Ramos (cell line): ENCODE results near the gene PHGDH.

ENCODE experiments used
- in situ Hi-C: fragments of 300-500 bp; cut with MboI; formaldehyde crosslinking; loops from one replicate; pipeline ENCODE4 v1.14.3; 2022; ENCODE audit warnings: low sequenced_read_pairs; ENCODE audit not compliant: unreplicated experiment

PHGDH gene

DNA sequence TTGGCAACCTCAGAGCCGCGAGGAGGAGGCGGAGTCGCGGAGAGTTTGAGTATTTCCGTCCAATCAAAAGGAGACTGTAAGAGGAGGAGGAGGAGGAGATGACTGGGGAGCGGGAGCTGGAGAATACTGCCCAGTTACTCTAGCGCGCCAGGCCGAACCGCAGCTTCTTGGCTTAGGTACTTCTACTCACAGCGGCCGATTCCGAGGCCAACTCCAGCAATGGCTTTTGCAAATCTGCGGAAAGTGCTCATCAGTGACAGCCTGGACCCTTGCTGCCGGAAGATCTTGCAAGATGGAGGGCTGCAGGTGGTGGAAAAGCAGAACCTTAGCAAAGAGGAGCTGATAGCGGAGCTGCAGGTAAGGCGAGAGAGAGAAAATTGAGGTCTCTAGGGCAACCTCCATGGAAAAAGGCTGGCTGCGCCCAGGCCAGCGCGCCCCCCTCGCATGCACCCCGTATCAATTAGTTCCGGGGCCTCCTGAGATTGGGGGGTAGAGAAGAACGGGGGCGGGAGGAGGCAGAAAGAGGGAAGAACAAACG, at the start of gene PHGDH:
Gene PHGDH, plus strand, starts transcription at position 131 of the 538 bp plus-strand sequence. Its CDS starts 89 bp downstream, at position 220.
- in situ Hi-C loops: no loop called here

GRCh38 chr1:119662034-119662437, 49.7 kb upstream of the PHGDH start:
- in situ Hi-C loops: no loop called here

- in situ Hi-C loops: no loop called here
Observed at GRCh38 chr1:119664067-119664466, 47.7 kb upstream of the PHGDH start.

GRCh38 chr1:119667173-119667572, 44.6 kb upstream of the PHGDH start:
- in situ Hi-C loops: no loop called here

GRCh38 chr1:119670898-119671297, 40.8 kb upstream of the PHGDH start:
- in situ Hi-C loops: no loop called here

DNA sequence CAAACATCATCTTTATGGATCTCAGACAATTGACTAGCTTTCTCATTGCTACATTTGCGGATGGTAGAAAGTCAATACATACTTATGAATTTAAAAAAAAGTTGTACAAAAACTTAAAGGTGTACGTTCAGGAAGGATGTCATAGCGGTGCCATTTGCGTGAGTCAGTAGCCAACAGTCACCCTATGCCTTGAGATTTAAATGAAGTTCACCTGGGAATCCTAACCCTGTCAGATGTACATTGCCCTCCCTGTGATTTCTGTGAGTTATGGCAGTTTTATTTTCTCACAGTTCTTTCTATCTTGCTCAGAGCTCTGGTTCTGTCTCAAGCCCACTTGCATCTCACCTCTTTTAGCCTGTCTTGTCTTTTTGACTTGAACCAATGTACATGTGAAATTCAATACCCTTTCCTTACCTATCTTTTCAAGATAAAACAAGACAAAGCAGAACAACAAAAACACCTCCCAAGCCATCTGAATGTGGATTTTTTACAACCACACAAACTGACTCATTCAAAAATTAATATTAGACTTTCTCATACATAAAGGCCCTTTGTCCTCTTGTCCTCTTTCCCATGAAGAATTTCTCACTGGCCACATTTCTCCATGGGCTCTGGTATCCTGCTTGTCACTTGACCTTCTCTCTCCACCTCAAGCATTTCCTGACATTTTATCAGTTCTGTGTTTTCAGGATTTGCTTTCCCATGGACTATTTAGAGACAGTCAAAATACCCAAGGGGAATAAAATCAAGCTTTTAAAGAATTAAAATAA, 38.4 kb upstream of the PHGDH start:
- in situ Hi-C loops: no loop called here

GRCh38 chr1:119674111-119674526, 37.6 kb upstream of the PHGDH start:
- in situ Hi-C loops: no loop called here

GRCh38 chr1:119674835-119675289, 36.9 kb upstream of the PHGDH start:
- in situ Hi-C loops: loop anchor here (5.0 kb wide), 1 partner anchor 63 kb away; no protein-coding TSS in a partner anchor

- in situ Hi-C loops: loop anchor here (5.0 kb wide), 1 partner anchor 63 kb away; no protein-coding TSS in a partner anchor
Observed at GRCh38 chr1:119675349-119676345, 36.1 kb upstream of the PHGDH start.

- in situ Hi-C loops: loop anchor here (5.0 kb wide), 1 partner anchor 64 kb away; no protein-coding TSS in a partner anchor
Observed at GRCh38 chr1:119676571-119677206, 35.0 kb upstream of the PHGDH start.

DNA sequence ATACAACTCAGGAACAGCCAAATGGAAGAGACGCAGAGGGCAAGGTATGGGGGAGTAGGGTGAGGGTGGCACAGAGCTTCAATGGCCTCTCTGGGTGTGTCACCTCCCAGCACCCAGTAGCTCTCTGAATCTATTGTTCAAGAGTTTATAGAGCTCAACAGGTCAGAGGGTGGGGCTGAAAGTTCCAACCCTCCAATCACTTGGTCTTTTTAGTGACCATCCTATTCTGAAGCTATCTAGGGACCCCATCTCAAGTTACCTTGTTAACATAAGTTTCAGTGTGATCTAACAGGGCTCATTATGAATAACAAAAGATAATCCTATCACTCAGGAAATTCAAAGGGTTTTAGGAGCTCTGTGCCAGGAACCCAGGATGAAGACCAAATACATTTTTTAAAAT, 32.5 kb upstream of the PHGDH start:
- in situ Hi-C loops: loop anchor here (5.0 kb wide), 1 partner anchor 67 kb away; no protein-coding TSS in a partner anchor

DNA sequence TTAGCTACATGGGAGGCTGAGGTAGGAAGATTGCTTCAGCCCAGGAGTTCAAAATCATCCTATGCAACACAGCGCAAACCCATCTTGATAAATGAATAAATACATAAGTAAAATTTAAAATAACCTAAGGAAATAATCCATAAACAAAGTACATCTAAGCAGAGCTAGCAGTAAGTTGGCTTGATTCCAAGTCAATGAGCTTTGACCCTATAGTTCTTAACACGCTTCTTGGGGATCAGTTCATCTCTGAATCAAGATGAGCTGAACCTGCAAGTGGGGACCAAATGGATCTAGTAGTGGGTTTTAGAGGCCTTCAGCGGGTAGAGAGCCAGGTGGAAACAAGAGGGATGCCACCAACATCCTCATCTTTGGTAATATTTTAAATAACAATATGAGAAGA, 31.5 kb upstream of the PHGDH start:
- in situ Hi-C loops: no loop called here

DNA sequence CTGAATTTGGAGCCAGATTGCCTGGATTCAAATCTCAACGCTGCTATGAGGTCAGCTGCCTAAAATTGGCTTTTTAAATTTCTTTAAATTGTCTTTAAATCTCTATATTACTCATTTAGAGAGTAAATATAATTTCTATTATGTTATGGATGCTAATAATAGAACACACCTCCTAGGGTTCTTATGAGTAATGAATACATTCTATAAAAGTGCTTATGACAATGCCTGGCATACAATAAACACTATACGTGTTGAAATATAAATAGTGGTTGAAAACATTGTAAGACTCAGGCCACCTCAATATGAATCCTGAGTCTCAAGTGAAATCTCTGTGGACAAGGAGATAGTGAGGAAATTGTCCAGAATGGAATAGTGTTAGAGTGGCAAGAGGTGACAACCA, 31.0 kb upstream of the PHGDH start:
- in situ Hi-C loops: no loop called here

DNA sequence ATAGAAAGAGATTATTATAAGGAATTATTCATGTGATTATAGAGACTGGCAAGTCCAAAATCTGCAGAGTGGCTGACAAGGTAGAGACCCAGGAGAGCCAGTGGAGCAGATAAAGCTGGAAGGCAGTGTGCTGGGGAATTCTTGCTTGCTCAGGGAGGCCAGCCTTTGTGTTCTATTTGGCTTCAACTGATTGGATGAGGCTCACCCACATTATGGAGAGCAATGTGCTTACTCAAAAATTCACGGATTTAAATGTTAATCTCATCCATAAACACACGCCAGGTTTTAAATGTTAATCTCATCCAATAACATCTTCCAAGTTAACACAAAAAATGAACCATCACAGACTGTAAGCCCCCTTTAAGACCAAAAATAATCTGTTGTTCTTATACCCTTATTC, 30.2 kb upstream of the PHGDH start:
- in situ Hi-C loops: no loop called here

GRCh38 chr1:119682141-119682540, 29.6 kb upstream of the PHGDH start:
- in situ Hi-C loops: no loop called here

DNA sequence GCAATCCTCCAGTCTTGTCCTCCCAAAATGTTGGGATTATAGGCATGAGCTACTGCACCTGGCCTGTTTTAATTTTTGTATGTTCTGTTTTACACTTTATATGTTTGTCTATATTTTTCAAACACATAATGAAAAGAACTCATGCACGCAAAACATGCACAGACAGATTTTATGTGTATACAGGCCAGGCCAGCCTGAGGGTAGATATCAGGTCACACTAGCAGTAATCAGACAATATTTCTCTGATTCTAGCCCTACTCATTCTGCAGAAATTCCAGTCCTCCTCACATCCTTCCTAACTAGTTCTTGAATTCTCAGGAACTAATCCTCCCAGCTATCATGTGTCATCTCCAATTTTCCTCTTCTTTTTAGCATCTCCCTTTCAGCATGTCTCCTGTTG, 27.8 kb upstream of the PHGDH start:
- in situ Hi-C loops: no loop called here

DNA sequence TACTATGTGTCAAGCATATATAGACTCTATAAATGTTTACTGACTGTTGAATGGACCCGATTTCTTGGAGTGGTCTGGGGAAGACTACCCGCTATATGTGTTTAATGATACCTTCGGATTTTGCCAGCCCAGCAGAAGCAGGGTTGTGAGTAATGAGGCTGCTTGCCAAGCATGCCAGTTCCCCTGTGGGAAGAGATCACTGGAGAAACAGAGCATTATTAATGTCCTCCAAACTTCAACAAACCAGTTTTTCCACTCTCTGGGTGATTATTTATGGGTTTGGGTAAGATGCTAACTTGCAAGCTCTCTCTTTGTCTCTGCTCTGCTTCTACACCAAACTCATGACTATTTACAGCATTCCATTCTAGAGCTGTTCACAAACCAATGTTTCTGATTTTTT, 25.1 kb upstream of the PHGDH start:
- in situ Hi-C loops: no loop called here

DNA sequence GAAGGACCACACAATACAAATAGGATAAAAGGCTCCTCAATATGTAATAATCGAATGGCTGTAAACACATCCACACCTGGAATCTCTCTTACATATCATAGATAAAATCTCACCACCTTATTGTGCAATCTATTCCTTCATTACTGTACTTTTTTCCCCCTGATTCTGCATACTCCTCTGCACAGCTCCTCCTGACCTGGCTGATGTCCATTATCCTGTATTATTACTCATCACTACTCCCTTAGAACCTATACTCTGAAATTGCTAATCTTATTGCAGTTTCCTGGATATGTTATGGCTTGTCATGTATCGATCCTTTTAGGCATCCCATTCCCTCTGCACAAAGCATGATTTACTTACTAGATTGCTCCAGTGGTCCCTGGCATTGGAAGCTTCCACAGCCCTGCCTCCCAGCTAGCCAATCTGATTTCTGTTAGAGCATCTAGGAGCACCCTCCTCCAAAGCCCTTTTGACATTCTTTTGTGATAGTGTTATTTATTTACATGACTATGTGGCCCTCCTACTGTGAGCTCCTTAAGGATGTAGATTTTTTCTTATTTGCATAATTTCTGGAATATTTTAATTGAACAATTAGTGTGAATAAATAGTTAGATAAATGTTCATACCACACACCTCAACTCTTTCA, 24.2 kb upstream of the PHGDH start:
- in situ Hi-C loops: no loop called here

GRCh38 chr1:119688810-119689209, 22.9 kb upstream of the PHGDH start:
- in situ Hi-C loops: no loop called here

GRCh38 chr1:119689511-119689910, 22.2 kb upstream of the PHGDH start:
- in situ Hi-C loops: no loop called here
